IMR-90 (cell line): ENCODE measurements around the gene HLA-B. TPM values are rescaled to one million over a fixed set of nuclear protein-coding genes. Genes with fewer than 3 reads are reported as not detected.

Experiments
- ATAC-seq: fragments of 200-7000 bp; cut with Tn5 transposase; 2 replicates; pipeline ENCODE4 v1.9.1; 2020; ENCODE audit warnings: low read depth, mild to moderate bottlenecking, moderate library complexity
- BruUV-seq: library from RNA; stranded (reverse); fragments of 400-500 nt; replicated peaks from 2 replicates; lab custom pipeline; 2021; lab: Mats Ljungman, UMichigan
- CTCF ChIA-PET: fragments of 300-600 bp; formaldehyde crosslinking; extraction: SDS; loops from one replicate; lab custom pipeline; 2021; ENCODE audit warnings: antibody characterized with exemption; lab: Yijun Ruan, JAX
- POLR2A ChIA-PET: fragments of 300-600 bp; sonication (Branson Sonifier 250); formaldehyde crosslinking; loops from one replicate; lab custom pipeline; 2022; ENCODE audit warnings: antibody characterized with exemption; ENCODE audit not compliant: unreplicated experiment; lab: Charles Lee
- DNase-seq: peaks from one replicate; pipeline ENCODE4 v3.0.0; 2013
- H2AFZ ChIP-seq: replicated peaks from 2 replicates; pipeline ENCODE3; 2013; ENCODE audit warnings: low read length, mild to moderate bottlenecking; ENCODE audit not compliant: poor library complexity
- H2AK5ac ChIP-seq: 2 replicates; pipeline ENCODE4 v1.6.1; 2013; ENCODE audit warnings: low read depth, low read length, inconsistent platforms
- H2AK9ac ChIP-seq: replicated peaks from 2 replicates; pipeline ENCODE3; 2013; ENCODE audit warnings: mild to moderate bottlenecking, low read depth, low read length, moderate library complexity; ENCODE audit not compliant: poor library complexity
- H2BK120ac ChIP-seq: 2 replicates; pipeline ENCODE4 v1.6.1; 2013; ENCODE audit warnings: low read depth, low read length, inconsistent platforms
- H2BK15ac ChIP-seq: 3 replicates; pipeline ENCODE4 v1.6.1; 2013; ENCODE audit warnings: low read depth, low read length, inconsistent platforms
- H2BK20ac ChIP-seq: 2 replicates; pipeline ENCODE4 v1.6.1; 2013; ENCODE audit warnings: low read depth, mild to moderate bottlenecking, inconsistent platforms, low read length, moderate library complexity
- H2BK5ac ChIP-seq: 2 replicates; pipeline ENCODE4 v1.6.1; 2013; ENCODE audit warnings: mild to moderate bottlenecking, low read depth, low read length, inconsistent platforms; ENCODE audit not compliant: poor library complexity, severe bottlenecking
- H3K14ac ChIP-seq: replicated peaks from 2 replicates; pipeline ENCODE4 v1.6.1; 2013; ENCODE audit warnings: low read depth, low read length, inconsistent platforms
- H3K18ac ChIP-seq: 2 replicates; pipeline ENCODE4 v1.6.1; 2013; ENCODE audit warnings: low read depth, low read length, control low read depth
- H3K23ac ChIP-seq: 2 replicates; pipeline ENCODE4 v1.6.1; 2013; ENCODE audit warnings: low read depth, low read length, inconsistent platforms
- H3K27ac ChIP-seq: 2 replicates; pipeline ENCODE4 v1.5.1; 2013; ENCODE audit warnings: mild to moderate bottlenecking, control low read depth, low read length; ENCODE audit not compliant: insufficient read depth
- H3K27me3 ChIP-seq: 2 replicates; pipeline ENCODE4 v1.6.1; 2013; ENCODE audit warnings: low read length; ENCODE audit not compliant: control insufficient read depth, insufficient read depth
- H3K36me3 ChIP-seq: 2 replicates; pipeline ENCODE4 v1.6.1; 2013; ENCODE audit warnings: low read length, mixed read lengths; ENCODE audit not compliant: control insufficient read depth, insufficient read depth
- H3K4ac ChIP-seq: 2 replicates; pipeline ENCODE4 v1.6.1; 2013; ENCODE audit warnings: low read depth, low read length, inconsistent platforms
- H3K4me1 ChIP-seq: 2 replicates; pipeline ENCODE4 v1.6.1; 2013; ENCODE audit warnings: low read length, mixed read lengths; ENCODE audit not compliant: control insufficient read depth, insufficient read depth
- H3K4me2 ChIP-seq: 2 replicates; pipeline ENCODE4 v1.6.1; 2013; ENCODE audit warnings: low read depth, mild to moderate bottlenecking, control low read depth, low read length, moderate library complexity
- H3K4me3 ChIP-seq: 2 replicates; pipeline ENCODE4 v1.5.1; 2013; ENCODE audit warnings: low read depth, mild to moderate bottlenecking, control low read depth, low read length, moderate library complexity; ENCODE audit not compliant: insufficient read depth
- H3K56ac ChIP-seq: 2 replicates; pipeline ENCODE4 v1.6.1; 2013; ENCODE audit warnings: low read length, inconsistent platforms; ENCODE audit not compliant: insufficient read depth; ENCODE audit errors: extremely low read depth
- H3K79me1 ChIP-seq, 2 experiments: 2 replicates each; pipeline ENCODE4 v1.6.1; 2013; ENCODE audit warnings: low read length in 2 of 2, inconsistent platforms in 1 of 2, low read depth in 1 of 2
- H3K9ac ChIP-seq: 2 replicates; pipeline ENCODE4 v1.6.1; 2013; ENCODE audit warnings: low read depth, low read length, control low read depth
- H3K9me1 ChIP-seq: 2 replicates; pipeline ENCODE4 v1.6.1; 2013; ENCODE audit warnings: low read length, inconsistent platforms; ENCODE audit not compliant: insufficient read depth
- H3K9me3 ChIP-seq: 2 replicates; pipeline ENCODE4 v1.6.1; 2013; ENCODE audit warnings: low read length; ENCODE audit not compliant: control insufficient read depth, insufficient read depth
- H4K20me1 ChIP-seq: 2 replicates; pipeline ENCODE4 v1.6.1; 2013; ENCODE audit warnings: low read length, inconsistent platforms; ENCODE audit not compliant: insufficient read depth
- H4K5ac ChIP-seq: 2 replicates; pipeline ENCODE4 v1.6.1; 2013; ENCODE audit warnings: mild to moderate bottlenecking, low read depth, low read length, control low read depth
- H4K8ac ChIP-seq, 2 experiments: 2 replicates each; pipeline ENCODE4 v1.6.1; 2013; ENCODE audit warnings: low read depth in 2 of 2, low read length in 2 of 2, control low read depth in 1 of 2, inconsistent platforms in 1 of 2
- H4K91ac ChIP-seq: 2 replicates; pipeline ENCODE4 v1.6.1; 2013; ENCODE audit warnings: low read depth, low read length, inconsistent platforms; ENCODE audit not compliant: insufficient read depth
- MAFK ChIP-seq: IDR thresholded peaks from 2 replicates; pipeline ENCODE4 v1.6.1; 2012; ENCODE audit warnings: low read depth, low read length, improper control_type of control experiment
- RAD21 ChIP-seq: IDR thresholded peaks from 2 replicates; pipeline ENCODE4 v1.6.1; 2012; ENCODE audit warnings: low read length, improper control_type of control experiment
- WGBS, 2 experiments: methylation state at CpG; one replicate each; pipeline versions ENCODE4 v1.1.5 to v1.1.7; 2013; ENCODE audit warnings: missing lambda C conversion rate in 2 of 2; ENCODE audit not compliant: insufficient read length in 1 of 2; ENCODE audit errors: extremely low coverage in 2 of 2; 5-methylcytosine and 5-hydroxymethylcytosine counted together
- dilution Hi-C: fragments of 300-500 bp; cut with HindIII; formaldehyde crosslinking; loops from one replicate; pipeline ENCODE4 v1.14.3; 2018; ENCODE audit warnings: low sequenced_read_pairs; ENCODE audit not compliant: unreplicated experiment
- in situ Hi-C: fragments of 300-500 bp; cut with MboI; formaldehyde crosslinking; loops from 3 replicates; pipeline ENCODE4 v1.14.3; 2019; ENCODE audit warnings: low sequenced_read_pairs, inconsistent platforms, mixed read lengths
- intact Hi-C: fragments of 100-400 bp; cut with micrococcal nuclease; formaldehyde crosslinking; loops from 2 replicates; pipeline ENCODE4 v1.10.0; 2022
- polyA plus RNA-seq, 3 experiments: library from polyadenylated mRNA; depleted of rRNA; stranded (reverse); fragments of >200 nt; gene quantifications; 2 replicates each; pipeline ENCODE4 v1.2.3, GENCODE V29; 2012; ENCODE audit warnings: low replicate concordance in 1 of 3
- total RNA-seq: library from RNA; depleted of rRNA; stranded (reverse); fragments of >200 nt; gene quantifications from 2 replicates; pipeline ENCODE4 v1.2.3, GENCODE V29; 2012

The HLA-B gene
- total and polyA plus RNA-seq, 2 of the 4 experiments (the other 2 are of a cell fraction), result 44.1 to 309 TPM

- no peak overlapping the region for H3K14ac ChIP-seq
- no peak overlapping the region for H4K8ac ChIP-seq
- no peaks in the 10 kb centered on the region for H3K79me1 ChIP-seq
- no peak overlapping the region for H2AK5ac ChIP-seq
- no TSS peak for BruUV-seq
- H2AFZ ChIP-seq, result no peak overlapping the region
- no peak overlapping the region for H2BK15ac ChIP-seq
- in situ Hi-C loops, result no loop called here
- H2BK120ac ChIP-seq, result no peak overlapping the region
- H4K20me1 ChIP-seq, result no peaks in the 10 kb centered on the region
- peaks cover 41% of the 10 kb centered on the region for H3K27me3 ChIP-seq
- no peak overlapping the region for H2BK20ac ChIP-seq
- H3K4me1 ChIP-seq, result no peaks in the 10 kb centered on the region
- no peak for DNase-seq
- H3K27ac ChIP-seq, result no peak overlapping the region
- no peak overlapping the region for H3K4me3 ChIP-seq
- H2AK9ac ChIP-seq, result no peak overlapping the region
- no CpG with 5 or more reads among the region's 4 CpGs for WGBS, 2 experiments
- H3K36me3 ChIP-seq, result no peaks in the 10 kb centered on the region
- no peak overlapping the region for H3K9ac ChIP-seq
- H3K56ac ChIP-seq, result no peak overlapping the region
- no peaks in the 10 kb centered on the region for H3K9me3 ChIP-seq
- intact Hi-C loops, result no loop called here
- H3K23ac ChIP-seq, result no peak overlapping the region
- no peak overlapping the region for H2BK5ac ChIP-seq
- no peak overlapping the region for H4K91ac ChIP-seq
- POLR2A ChIA-PET, result no interaction called here
- no peak overlapping the region for H3K18ac ChIP-seq
- no peak for ATAC-seq
- no peak overlapping the region for H3K4ac ChIP-seq
- CTCF ChIA-PET, result interaction anchor here (2.2 kb wide), 1 partner anchor 15 kb away, joined by 10 read pairs; no protein-coding TSS in a partner anchor
- dilution Hi-C loops, result no loop called here
- H4K5ac ChIP-seq, result no peak overlapping the region
- no peak overlapping the region for H3K4me2 ChIP-seq
- TF ChIP-seq RAD21 (no peak), MAFK (0 out of 2 replicates have a peak, but pooled peaks have one; percentile 18)
- 0 out of 2 replicates have a peak, but pooled peaks cover 3% of the 10 kb centered on the region for H3K9me1 ChIP-seq
Observed at GRCh38 chr6:31381666-31382065, 24.7 kb upstream of the HLA-B start.
